Panc1 (cell line): ENCODE data around the gene DAPK1. TPM values are rescaled to one million over a fixed set of nuclear protein-coding genes. Genes with fewer than 3 reads are reported as not detected.

Source experiments
- ATAC-seq: fragments of 200-7000 bp; cut with Tn5 transposase; 2 replicates; pipeline ENCODE4 v1.9.1; 2020; ENCODE audit warnings: mild to moderate bottlenecking, moderate library complexity
- BruUV-seq: library from RNA; stranded (reverse); fragments of 400-500 nt; replicated peaks from 2 replicates; lab custom pipeline; 2021; lab: Mats Ljungman, UMichigan
- CTCF ChIA-PET: fragments of 300-600 bp; sonication (Branson Sonifier 250); formaldehyde crosslinking; loops from one replicate; lab custom pipeline; 2022; ENCODE audit warnings: antibody characterized with exemption; lab: Charles Lee
- POLR2A ChIA-PET: fragments of 300-600 bp; sonication (Branson Sonifier 250); formaldehyde crosslinking; loops from one replicate; lab custom pipeline; 2022; ENCODE audit warnings: antibody characterized with exemption; lab: Charles Lee
- DNase-seq: peaks from one replicate; pipeline ENCODE4 v3.0.0-alpha.2; 2010; ENCODE audit warnings: low read depth, low spot score
- H3K27ac ChIP-seq: 2 replicates; pipeline ENCODE4 v1.5.1; 2011; ENCODE audit warnings: mild to moderate bottlenecking, low read length, inconsistent platforms
- H3K27me3 ChIP-seq: fragments of 200-500 bp; sonication (Bioruptor generic); 2 replicates; pipeline ENCODE4 v1.6.0; 2014; ENCODE audit warnings: low read length, inconsistent platforms; ENCODE audit not compliant: control insufficient read depth, insufficient read depth
- H3K36me3 ChIP-seq: fragments of 200-500 bp; sonication (Bioruptor generic); 2 replicates; pipeline ENCODE4 v1.5.1; 2014; ENCODE audit warnings: inconsistent platforms, mild to moderate bottlenecking, low read length, moderate library complexity; ENCODE audit not compliant: control insufficient read depth, insufficient read depth
- H3K4me1 ChIP-seq: 2 replicates; pipeline ENCODE4 v1.5.1; 2011; ENCODE audit warnings: inconsistent platforms, mild to moderate bottlenecking, low read length, moderate library complexity; ENCODE audit not compliant: control insufficient read depth, insufficient read depth
- H3K4me3 ChIP-seq, 2 experiments: 2 replicates each; pipeline ENCODE4 v1.5.1; 2011 to 2012; ENCODE audit warnings: low read depth in 2 of 2, low read length in 2 of 2, mild to moderate bottlenecking in 2 of 2, inconsistent platforms in 1 of 2, moderate library complexity in 1 of 2
- H3K9me3 ChIP-seq: fragments of 200-500 bp; sonication (Bioruptor generic); 2 replicates; pipeline ENCODE4 v1.5.1; 2014; ENCODE audit warnings: low read depth, mild to moderate bottlenecking, inconsistent platforms, low read length, moderate library complexity; ENCODE audit not compliant: control insufficient read depth, insufficient read depth
- CTCF ChIP-seq: fragments of 450-650 bp; IDR thresholded peaks from 2 replicates; pipeline ENCODE4 v1.5.1; 2017; ENCODE audit warnings: mild to moderate bottlenecking
- POLR2AphosphoS5 ChIP-seq: IDR thresholded peaks from 2 replicates; pipeline ENCODE4 v1.6.1; 2012; ENCODE audit warnings: mild to moderate bottlenecking, low read depth, low read length, moderate library complexity
- REST ChIP-seq, 2 experiments: IDR thresholded peaks; 2 replicates each; pipeline ENCODE4 v1.6.1; 2011 to 2012; ENCODE audit warnings: low read depth in 2 of 2, control low read depth in 1 of 2, low read length in 1 of 2, mild to moderate bottlenecking in 1 of 2, moderate library complexity in 1 of 2; ENCODE audit not compliant: insufficient read depth in 1 of 2
- SIN3A ChIP-seq: IDR thresholded peaks from 2 replicates; pipeline ENCODE4 v1.6.1; 2012; ENCODE audit warnings: low read depth, mild to moderate bottlenecking, low read length, moderate library complexity, borderline replicate concordance; ENCODE audit not compliant: insufficient read depth
- TCF7L2 ChIP-seq: IDR thresholded peaks from 2 replicates; pipeline ENCODE4 v1.6.1; 2011; ENCODE audit warnings: mild to moderate bottlenecking, low read depth, low read length, inconsistent platforms
- in situ Hi-C: cut with HindIII; loops from 2 replicates; pipeline ENCODE4 v1.10.0; 2016; ENCODE audit warnings: low sequenced_read_pairs, low pct_unique_long_range_greater_than_20kb
- intact Hi-C: fragments of 100-400 bp; cut with micrococcal nuclease; formaldehyde crosslinking; loops from one replicate; pipeline ENCODE4 v1.10.0; 2022; ENCODE audit not compliant: unreplicated experiment
- total RNA-seq: library from RNA; stranded (reverse); gene quantifications from one replicate; pipeline ENCODE4 v1.2.1, GENCODE V29; 2021; ENCODE audit not compliant: unreplicated experiment

DAPK1 gene
- total RNA-seq, 1 experiment from 2014 or later = 0.87 TPM

- Histone ChIP-seq H3K4me1 (no peaks in the 10 kb centered on the region), H3K36me3 (no peaks in the 10 kb centered on the region), H3K27ac (no peak overlapping the region), H3K4me3 (no peak overlapping the region), H3K9me3 (no peaks in the 10 kb centered on the region), H3K27me3 (no peaks in the 10 kb centered on the region)
- DNase-seq (no peak), ATAC-seq (no peak)
- no TSS peak for BruUV-seq
- ChIA-PET CTCF (no interaction called here), POLR2A (no interaction called here)
- in situ Hi-C loops = no loop called here
- TF ChIP-seq TCF7L2 (no peak), REST (IDR thresholded peaks at IDR 0.05; ENCODE audit: insufficient read depth in 1 of 2, low read depth in 2 of 2, low read length in 1 of 2) (no peak), POLR2AphosphoS5 (no peak), SIN3A (no peak), CTCF (no peak)
- intact Hi-C loops = loop anchor here (10.0 kb wide), 1 partner anchor 1226 kb away; no protein-coding TSS in a partner anchor
Observed at GRCh38 chr9:87661241-87661640, 163.6 kb downstream of the DAPK1 start.

- no peak overlapping the region for H3K4me3 ChIP-seq
- DNase-seq (no peak), ATAC-seq (peak; percentile 88)
- no peak overlapping the region for H3K27ac ChIP-seq
- H3K27me3 ChIP-seq = no peaks in the 10 kb centered on the region
- intact Hi-C loops = loop anchor here (1.0 to 10.0 kb wide), 2 partner anchors 327 to 1228 kb away; no protein-coding TSS in a partner anchor
- H3K9me3 ChIP-seq = no peaks in the 10 kb centered on the region
- BruUV-seq = no TSS peak
- no peak for TF ChIP-seq SIN3A
- no peak for TF ChIP-seq TCF7L2
- TF ChIP-seq REST (IDR thresholded peaks at IDR 0.05; ENCODE audit: insufficient read depth in 1 of 2, low read depth in 2 of 2, low read length in 1 of 2) = no peak
- TF ChIP-seq CTCF = peak; percentile 84
- ChIA-PET CTCF (no interaction called here), POLR2A (no interaction called here)
- H3K36me3 ChIP-seq = no peaks in the 10 kb centered on the region
- H3K4me1 ChIP-seq = no peaks in the 10 kb centered on the region
- in situ Hi-C loops = no loop called here
Observed at GRCh38 chr9:87662808-87663528, 165.3 kb downstream of the DAPK1 start.
